ENCODE results near the gene BTAF1.

Gene BTAF1

DNA sequence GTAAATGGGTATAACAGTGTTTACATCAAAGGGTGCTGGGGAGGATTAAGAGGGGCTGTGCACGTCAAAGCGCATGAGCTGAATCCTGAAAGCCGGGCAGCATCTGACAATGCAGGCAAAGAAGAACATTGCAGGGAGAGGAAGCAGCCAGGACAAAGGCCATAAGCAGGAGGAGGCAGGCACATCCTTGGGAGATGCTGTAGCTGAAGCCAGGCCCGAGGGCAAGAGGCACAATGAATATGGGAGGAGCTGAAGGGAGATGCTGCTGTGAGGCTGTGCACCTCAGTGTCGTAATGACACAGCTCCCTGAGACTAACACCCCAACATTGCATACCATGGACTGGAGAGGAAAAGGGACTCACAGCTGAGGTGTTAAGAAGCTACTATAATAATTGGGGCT, 129.2 kb downstream of the BTAF1 start:
- DNase-seq (ENCODE audit: low read depth): no peak

- DNase-seq (ENCODE audit: low read depth): no peak
Observed at GRCh38 chr10:92054807-92055206, 131.2 kb downstream of the BTAF1 start.

GRCh38 chr10:92062273-92062672, 138.7 kb downstream of the BTAF1 start:
- no peak for DNase-seq (ENCODE audit: low read depth)

DNA sequence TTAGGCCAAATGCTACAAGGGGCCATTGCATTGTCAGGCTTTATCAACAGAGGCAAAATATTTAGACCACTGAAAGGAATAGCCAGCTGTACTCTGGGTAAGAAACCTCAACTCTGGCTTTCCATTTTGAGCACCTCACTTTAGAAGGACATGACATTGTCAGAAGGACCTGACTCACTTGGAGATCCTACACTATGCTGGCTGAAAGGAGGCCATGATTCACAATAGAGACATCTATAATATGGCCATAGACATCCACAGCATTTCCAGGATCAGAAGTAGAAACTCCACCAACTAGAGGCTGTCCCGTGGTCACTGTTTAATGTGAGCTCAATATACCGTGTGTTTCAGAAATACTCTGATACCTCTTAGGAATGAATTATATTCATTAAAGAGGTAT, 140.9 kb downstream of the BTAF1 start:
- DNase-seq (ENCODE audit: low read depth): peak; percentile 40

DNA sequence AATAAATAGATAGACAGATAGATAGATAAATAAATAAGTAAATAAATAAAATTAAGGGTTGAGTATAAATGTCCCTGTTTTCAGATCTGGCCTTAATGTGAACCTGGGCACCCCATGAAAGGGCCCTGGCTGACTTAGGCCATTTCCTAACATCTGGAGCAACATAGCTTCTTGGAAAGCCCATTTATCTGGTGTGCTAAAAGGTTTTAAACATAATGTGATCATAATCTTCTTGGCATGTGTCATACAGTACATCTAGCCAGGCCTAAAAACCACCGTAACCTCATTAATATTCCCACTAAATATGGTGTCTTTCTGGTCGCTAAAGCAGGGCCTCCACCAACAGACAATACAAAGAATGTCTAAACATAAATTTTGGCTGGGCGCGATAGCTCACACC, 142.8 kb downstream of the BTAF1 start:
- DNase-seq (ENCODE audit: low read depth): no peak

GRCh38 chr10:92068900-92069299, 145.3 kb downstream of the BTAF1 start:
- DNase-seq (ENCODE audit: low read depth): peak; percentile 86

DNA sequence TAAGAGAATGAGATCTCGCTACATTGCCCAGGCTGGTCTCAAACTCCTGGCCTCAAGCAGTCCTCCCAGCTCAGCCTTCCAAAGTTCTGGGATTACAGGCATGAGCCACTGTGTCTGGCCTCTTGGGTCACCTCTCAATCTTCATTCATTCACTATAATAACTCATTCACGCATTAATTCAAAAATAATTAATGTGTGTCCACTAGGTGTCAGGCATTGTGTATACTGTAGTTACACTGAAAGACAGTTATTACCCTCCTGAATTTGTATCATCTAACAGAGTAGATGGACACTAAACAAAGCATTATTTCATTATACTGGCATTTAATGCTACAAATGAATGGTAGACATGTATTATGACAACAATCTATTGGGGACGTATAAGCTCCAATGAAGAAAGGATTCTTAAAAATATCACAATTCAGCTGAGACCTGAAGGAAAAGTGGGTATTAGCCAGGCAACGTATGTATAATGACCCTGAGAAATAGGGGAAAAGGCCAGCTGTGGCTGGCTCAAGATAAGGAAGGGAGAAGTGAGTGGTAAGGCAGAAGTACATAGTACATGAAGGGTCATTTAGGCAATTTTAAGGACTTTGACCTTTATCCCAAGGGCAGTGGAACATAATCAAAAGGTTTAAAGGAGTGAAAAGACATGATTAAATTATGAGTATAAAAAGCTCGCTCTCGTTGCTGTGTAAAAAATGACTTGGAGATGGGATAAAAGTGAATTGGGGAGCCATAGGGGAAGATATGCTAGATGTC, 150.7 kb downstream of the BTAF1 start:
- peak; percentile 39 for DNase-seq (ENCODE audit: low read depth)

DNA sequence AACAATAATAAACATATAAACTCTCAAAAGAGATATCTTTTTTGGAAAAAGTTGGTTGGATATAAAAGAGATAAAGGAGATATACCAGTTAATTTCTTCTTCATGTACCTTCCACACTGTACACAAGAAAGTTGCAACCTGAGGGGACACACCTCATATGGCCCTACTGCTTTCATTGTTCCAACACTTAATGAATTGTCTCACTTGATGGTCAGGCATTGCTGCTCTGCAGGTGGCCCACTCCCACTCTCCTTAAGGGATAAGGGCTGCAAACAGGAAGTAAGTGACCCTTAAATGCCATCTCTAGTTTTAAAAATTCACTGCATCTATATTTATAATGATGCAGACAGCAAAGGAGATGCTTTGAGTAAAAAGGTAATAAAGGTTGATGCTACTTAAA, 152.3 kb downstream of the BTAF1 start:
- DNase-seq (ENCODE audit: low read depth): no peak

DNA sequence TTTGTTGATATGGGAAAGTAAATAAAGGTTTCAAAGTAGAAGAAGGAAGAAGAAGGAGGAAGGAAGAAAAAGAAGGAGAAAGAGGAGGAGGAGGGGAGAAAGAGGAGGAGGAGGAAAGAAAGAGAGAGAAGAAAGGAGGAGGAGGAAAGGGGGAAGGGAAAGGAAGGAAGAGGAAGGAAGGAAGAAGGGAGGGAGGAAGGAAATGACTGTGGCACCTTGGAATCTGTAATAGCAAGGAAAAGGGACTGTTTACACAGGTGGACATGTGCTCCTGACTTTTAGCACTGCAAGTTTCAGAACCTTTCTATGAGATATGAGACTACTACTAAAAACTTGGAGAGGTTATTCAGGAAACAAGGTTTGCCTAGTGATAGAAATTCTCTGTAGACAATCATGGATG, 153.2 kb downstream of the BTAF1 start:
- DNase-seq (ENCODE audit: low read depth): no peak

DNA sequence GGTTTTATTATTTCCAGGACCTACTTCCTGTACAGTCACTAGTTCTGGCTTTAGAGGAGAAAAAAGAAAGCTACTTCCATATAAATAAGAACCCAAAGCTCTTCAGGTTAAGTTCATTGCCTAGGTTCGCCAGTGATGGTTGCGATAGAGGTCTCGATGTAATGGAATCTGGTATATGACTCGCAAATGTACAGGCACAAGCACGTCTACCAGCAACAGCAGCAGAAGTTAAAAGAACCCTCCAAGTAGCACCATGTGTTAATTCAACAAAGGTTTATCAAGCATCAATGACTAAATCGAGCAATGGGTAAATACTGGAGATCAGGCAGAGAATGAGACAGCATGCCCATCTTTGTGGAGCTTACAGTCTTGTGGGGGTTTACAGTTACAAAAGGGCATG, 155.4 kb downstream of the BTAF1 start:
- no peak for DNase-seq (ENCODE audit: low read depth)
